PC-3 (cell line): ENCODE measurements around the gene PDGFC.

Source experiments
- CTCF ChIP-seq: fragments of 300-600 bp; sonication (generic); conservative IDR thresholded peaks from 2 replicates; pipeline ENCODE4 v1.5.1; 2017; ENCODE audit warnings: antibody characterized with exemption, low read depth, mild to moderate bottlenecking, low read length
- EZH2 ChIP-seq: fragments of 300-600 bp; sonication (generic); IDR thresholded peaks from one replicate; pipeline ENCODE4 v1.6.1; 2017; ENCODE audit warnings: antibody characterized with exemption, mild to moderate bottlenecking, low read length; ENCODE audit not compliant: unreplicated experiment
- EZH2phosphoT487 ChIP-seq: fragments of 300-600 bp; sonication (generic); IDR thresholded peaks from 2 replicates; pipeline ENCODE4 v1.6.1; 2018; ENCODE audit warnings: mild to moderate bottlenecking, antibody characterized with exemption, low read length, borderline replicate concordance

GRCh38 chr4:157005831-157006230, 34.2 kb upstream of the PDGFC start:
- no peak for TF ChIP-seq CTCF
- TF ChIP-seq EZH2, result no peak
- TF ChIP-seq EZH2phosphoT487, result no peak
